Aorta (tissue), 5 donors: ENCODE data around the gene ERICH2. TPM values are rescaled to one million over a fixed set of nuclear protein-coding genes. Genes with fewer than 3 reads are reported as not detected.

Experiments used
- ATAC-seq: fragments of 200-7000 bp; cut with Tn5 transposase; one replicate; pipeline ENCODE4 v1.9.1; 2022; ENCODE audit warnings: moderate library complexity; ENCODE audit not compliant: low FRiP score
- DNase-seq, 2 donors: peaks; one replicate each; pipeline ENCODE4 v3.0.0-alpha.2; 2020
- H3K27ac ChIP-seq, 2 donors: one replicate each; pipeline ENCODE4 v1.5.1; 2013; ENCODE audit warnings: low read length in 2 of 2, mild to moderate bottlenecking in 2 of 2, moderate library complexity in 2 of 2, control low read depth in 1 of 2, inconsistent platforms in 1 of 2, low read depth in 1 of 2
- H3K27me3 ChIP-seq, 2 donors: one replicate each; pipeline ENCODE4 v1.6.1; 2013; ENCODE audit warnings: control low read depth in 1 of 2, low read length in 1 of 2, mild to moderate bottlenecking in 1 of 2, moderate library complexity in 1 of 2; ENCODE audit not compliant: insufficient read depth in 2 of 2, control insufficient read depth in 1 of 2
- H3K36me3 ChIP-seq, 2 donors: one replicate each; pipeline ENCODE4 v1.6.1; 2013; ENCODE audit warnings: control low read depth in 1 of 2, low read length in 1 of 2, mild to moderate bottlenecking in 1 of 2; ENCODE audit not compliant: insufficient read depth in 2 of 2, control insufficient read depth in 1 of 2
- H3K4me1 ChIP-seq, 2 donors: one replicate each; pipeline ENCODE4 v1.6.1; 2013; ENCODE audit warnings: low read length in 2 of 2, control low read depth in 1 of 2, mild to moderate bottlenecking in 1 of 2, moderate library complexity in 1 of 2; ENCODE audit not compliant: insufficient read depth in 2 of 2, control insufficient read depth in 1 of 2
- H3K4me3 ChIP-seq, 2 donors: one replicate each; pipeline ENCODE4 v1.5.1; 2013; ENCODE audit warnings: low read length in 2 of 2, control low read depth in 1 of 2, mild to moderate bottlenecking in 1 of 2
- H3K9me3 ChIP-seq: one replicate; pipeline ENCODE4 v1.6.1; 2013; ENCODE audit warnings: mild to moderate bottlenecking, low read length; ENCODE audit not compliant: control insufficient read depth
- WGBS, 2 donors: extraction: QIAGEN DNeasy Blood & Tissue Kit; methylation state at CpG; one replicate each; pipeline ENCODE4 v1.1.7; 2013; 5-methylcytosine and 5-hydroxymethylcytosine counted together
- intact Hi-C, 2 donors: fragments of 100-400 bp; cut with DNase I; formaldehyde crosslinking; loops; one replicate each; pipeline versions ENCODE4 v1.14.2 to v1.15.0; 2022
- polyA plus RNA-seq, 2 donors: library from polyadenylated mRNA; stranded (reverse); fragments of 200-250 nt; gene quantifications; one replicate each; pipeline ENCODE4 v1.2.3, GENCODE V29; 2013
- total RNA-seq, 2 donors: library from RNA; stranded (reverse); fragmentation: NEBNext Ultra II Directional; extraction: Animal tissue kit (Norgen Biotek cat#: 25700); gene quantifications; one replicate each; pipeline ENCODE4 v1.2.1, GENCODE V29; 2021
- donor health status: healthy with polysubstance abuse.
- donor health status: Bipolar disorder and iron deficiency.
- donor health status: DM: no; HTN: no; CAD: no.
- donor health status: DM: no; HTN: no; CAD: no.
- donor health status: DM: yes; HTN: yes; CAD: no.

The ERICH2 gene
- total and polyA plus RNA-seq, 4 donors = 0.69 to 3.0 (median 1.3) TPM; not detected in 1

DNA sequence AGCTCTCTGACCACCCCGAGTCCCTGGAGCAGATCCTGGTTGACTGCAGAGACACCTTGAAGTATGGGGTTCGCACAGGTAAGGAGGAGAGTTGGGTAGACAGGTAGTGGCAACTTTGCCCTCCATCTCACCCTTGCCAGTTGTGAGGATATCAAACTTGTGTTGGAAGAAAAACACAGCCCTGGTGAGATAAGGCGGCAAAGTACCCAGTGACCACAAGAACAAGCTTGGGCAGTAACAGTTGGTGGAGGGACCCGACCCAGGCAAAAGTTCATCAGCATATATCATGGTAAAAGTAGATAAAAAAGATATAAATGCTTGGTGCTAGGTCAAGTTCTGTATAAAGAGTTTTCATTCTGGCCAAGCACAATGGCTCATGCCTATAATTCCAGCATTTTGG, 60.9 kb downstream of the ERICH2 start:
- 90 to 96% methylated on average over 4 of the region's 4 CpGs for WGBS, 2 donors
- Histone ChIP-seq H3K36me3 (no peaks in the 10 kb centered on the region), H3K4me1 (no peaks in the 10 kb centered on the region), H3K27ac (no peak overlapping the region), H3K9me3 (no peaks in the 10 kb centered on the region), H3K27me3 (no peaks in the 10 kb centered on the region), H3K4me3 (no peak overlapping the region)
- ATAC-seq = no peak
- no peak for DNase-seq
- intact Hi-C loops = no loop called here

DNA sequence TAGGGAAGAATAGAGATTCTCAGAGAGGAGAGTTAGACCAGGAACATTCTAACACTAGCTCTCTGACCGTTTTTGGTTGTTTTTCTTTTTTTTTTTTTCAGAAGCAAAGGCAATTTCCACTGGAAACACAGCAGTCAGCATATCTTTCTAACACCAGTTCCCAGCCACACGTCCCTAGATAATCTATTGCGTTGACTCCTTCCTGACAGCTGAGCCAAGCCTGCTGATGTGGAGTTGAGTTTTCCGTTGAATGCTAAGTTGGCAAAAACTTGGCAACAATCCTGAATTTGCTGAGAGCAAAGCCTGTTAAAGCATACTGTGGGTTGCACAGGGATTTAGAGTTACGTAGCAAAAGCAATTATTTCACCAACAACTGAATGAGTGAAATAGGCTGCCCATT, 65.8 kb downstream of the ERICH2 start:
- Histone ChIP-seq H3K4me1 (no peaks in the 10 kb centered on the region), H3K27ac (no peak overlapping the region), H3K27me3 (no peaks in the 10 kb centered on the region), H3K36me3 (peaks cover 0 to 4% of the 10 kb centered on the region in 2 donors), H3K9me3 (no peaks in the 10 kb centered on the region), H3K4me3 (no peak overlapping the region)
- DNase-seq = no peak
- ATAC-seq = no peak
- 14 to 18% methylated on average over 5 of the region's 5 CpGs for WGBS, 2 donors
- intact Hi-C loops = no loop called here

DNA sequence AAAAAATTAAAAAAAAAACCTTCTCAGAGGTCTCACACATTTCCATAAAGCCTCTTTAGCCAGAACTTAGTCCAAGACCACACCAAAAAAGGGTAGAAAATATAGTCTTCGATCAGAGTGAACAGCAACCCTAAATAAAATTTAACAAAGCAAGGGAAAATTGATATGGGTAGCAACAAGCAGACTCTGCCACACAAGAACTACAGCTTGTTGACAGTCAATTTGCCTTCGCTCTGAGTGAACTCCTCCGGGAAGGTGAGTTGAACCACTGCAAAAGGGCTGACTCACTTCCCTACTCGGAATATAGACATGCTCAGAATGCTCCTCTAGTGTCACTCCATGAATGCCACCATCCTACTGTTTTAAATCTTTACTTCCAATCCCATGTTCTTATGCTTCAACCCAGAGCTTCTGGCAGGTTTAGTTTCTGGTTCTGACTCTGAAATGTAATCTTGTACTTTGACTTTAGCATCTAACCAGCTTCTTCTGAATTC, 70.6 kb downstream of the ERICH2 start:
- WGBS, 2 donors = 82 to 91% methylated on average over 4 of the region's 4 CpGs
- Histone ChIP-seq H3K27me3 (no peaks in the 10 kb centered on the region), H3K27ac (no peak overlapping the region), H3K36me3 (peaks cover 0 to 4% of the 10 kb centered on the region in 2 donors), H3K4me1 (peaks cover 0 to 2% of the 10 kb centered on the region in 2 donors), H3K9me3 (no peaks in the 10 kb centered on the region), H3K4me3 (no peak overlapping the region)
- intact Hi-C loops = no loop called here
- ATAC-seq (no peak), DNase-seq (no peak)

DNA sequence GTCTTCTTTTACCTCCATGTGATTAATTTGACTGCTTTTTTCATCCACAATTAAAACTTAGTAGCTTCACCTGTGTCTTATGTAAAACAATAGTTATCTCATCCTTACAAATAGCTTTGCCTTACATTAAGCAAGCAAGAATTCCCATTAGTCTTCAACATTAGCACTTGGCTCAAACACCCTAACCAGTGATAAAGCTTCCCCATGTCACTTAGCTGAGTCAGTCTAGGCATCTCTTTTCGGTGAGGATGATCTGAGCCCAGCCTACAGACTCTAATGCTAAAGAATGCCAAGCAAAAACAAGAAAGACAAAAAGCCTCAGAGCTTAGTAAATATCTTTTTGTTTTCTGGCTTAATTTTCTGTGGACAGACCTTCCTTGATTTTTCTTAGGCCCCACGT, 72.6 kb downstream of the ERICH2 start:
- no peak overlapping the region for H3K27ac ChIP-seq
- no peak for DNase-seq
- H3K27me3 ChIP-seq = no peaks in the 10 kb centered on the region
- peaks cover 0 to 2% of the 10 kb centered on the region in 2 donors for H3K4me1 ChIP-seq
- H3K36me3 ChIP-seq = peaks cover 0 to 4% of the 10 kb centered on the region in 2 donors
- no peak for ATAC-seq
- no peaks in the 10 kb centered on the region for H3K9me3 ChIP-seq
- 77 to 84% methylated on average over 2 of the region's 2 CpGs for WGBS, 2 donors
- H3K4me3 ChIP-seq = no peak overlapping the region
- intact Hi-C loops = no loop called here

DNA sequence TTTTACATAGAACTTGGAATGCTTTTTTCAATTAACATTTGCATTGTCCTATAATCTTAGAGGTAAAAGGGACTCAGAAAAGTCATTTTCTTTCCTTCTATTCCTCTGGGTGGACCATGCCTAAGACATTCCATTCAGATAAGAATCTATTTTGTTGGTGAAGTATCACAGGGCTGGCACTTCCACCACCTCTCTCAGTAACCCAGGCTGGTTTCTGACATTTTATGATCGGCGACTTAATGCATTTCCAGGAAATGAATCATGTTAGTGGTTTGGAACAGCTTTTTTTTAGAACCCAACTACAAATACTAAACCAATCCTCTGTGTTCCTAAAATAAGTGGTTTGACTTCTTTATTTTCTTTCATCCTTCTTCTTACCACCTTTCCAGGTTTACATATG, 73.5 kb downstream of the ERICH2 start:
- 11 to 31% methylated on average over 2 of the region's 2 CpGs for WGBS, 2 donors

DNA sequence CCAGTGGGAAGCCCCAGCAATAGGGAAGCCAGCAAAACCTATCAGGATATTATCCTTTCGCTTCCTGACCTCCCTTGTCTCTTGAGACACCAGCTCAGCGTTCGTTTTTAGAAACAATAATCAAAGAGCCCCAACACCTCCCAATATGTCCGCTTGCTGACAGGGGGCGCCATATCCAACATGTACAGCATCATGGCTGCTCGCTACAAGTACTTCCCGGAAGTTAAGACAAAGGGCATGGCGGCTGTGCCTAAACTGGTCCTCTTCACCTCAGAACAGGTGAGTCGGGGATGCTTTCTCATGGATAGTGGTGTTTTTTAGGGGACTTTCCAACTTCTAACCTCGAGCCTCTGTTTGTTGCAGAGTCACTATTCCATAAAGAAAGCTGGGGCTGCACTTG, 75.2 kb downstream of the ERICH2 start:
- Histone ChIP-seq H3K9me3 (no peaks in the 10 kb centered on the region), H3K36me3 (peaks cover 0 to 12% of the 10 kb centered on the region in 2 donors), H3K4me3 (no peak overlapping the region), H3K27me3 (no peaks in the 10 kb centered on the region), H3K4me1 (peaks cover 0 to 2% of the 10 kb centered on the region in 2 donors), H3K27ac (no peak overlapping the region)
- DNase-seq (no peak), ATAC-seq (no peak)
- intact Hi-C loops = no loop called here
- WGBS, 2 donors = 77 to 85% methylated on average over 10 of the region's 10 CpGs

More for the DNA sequence above, 73.5 kb downstream of the ERICH2 start:
- H3K9me3 ChIP-seq = no peaks in the 10 kb centered on the region
- H3K4me3 ChIP-seq = no peak overlapping the region
- ATAC-seq = no peak
- H3K27me3 ChIP-seq = no peaks in the 10 kb centered on the region
- H3K27ac ChIP-seq = no peak overlapping the region
- DNase-seq = no peak
- peaks cover 0 to 4% of the 10 kb centered on the region in 2 donors for H3K36me3 ChIP-seq
- peaks cover 0 to 2% of the 10 kb centered on the region in 2 donors for H3K4me1 ChIP-seq
- intact Hi-C loops = no loop called here

DNA sequence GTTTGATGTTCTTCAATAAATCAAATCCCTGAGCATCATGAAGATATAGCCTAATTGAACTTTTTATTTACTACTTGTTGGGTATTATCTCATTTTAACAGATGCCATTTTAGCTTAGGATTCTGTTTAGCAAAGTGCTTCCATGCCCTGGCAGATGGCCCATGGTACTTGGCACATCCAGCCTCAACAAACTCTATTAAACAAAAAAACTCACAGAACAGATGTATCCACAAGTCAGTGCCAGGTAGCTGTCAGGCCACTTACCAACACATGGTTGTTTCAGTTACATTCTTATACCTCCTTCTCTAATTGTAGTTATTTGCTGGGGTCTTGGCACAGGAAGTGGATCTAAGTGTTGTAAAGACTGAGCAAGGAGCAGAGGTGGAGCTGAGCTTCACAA, 76.1 kb downstream of the ERICH2 start:
- no peak for ATAC-seq

DNA sequence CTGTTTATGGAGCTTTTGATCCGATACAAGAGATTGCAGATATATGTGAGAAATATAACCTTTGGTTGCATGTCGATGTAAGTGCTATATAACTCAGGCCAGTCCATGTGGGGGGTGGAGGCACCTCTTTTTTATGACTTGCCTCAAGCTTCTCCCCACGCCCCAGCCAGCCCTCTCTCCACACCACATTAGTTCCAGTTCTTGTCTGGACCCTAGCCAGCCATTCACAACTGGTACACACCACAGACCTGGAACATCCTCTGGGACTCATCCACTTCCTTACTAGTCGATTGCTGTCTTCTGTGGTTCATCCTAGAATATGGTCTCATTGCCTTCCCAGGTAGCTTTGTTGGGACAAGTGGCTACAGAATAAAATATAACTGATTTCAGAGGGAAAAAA, 77.5 kb downstream of the ERICH2 start:
- Histone ChIP-seq H3K4me3 (no peak overlapping the region), H3K9me3 (no peaks in the 10 kb centered on the region), H3K36me3 (peaks cover 0 to 12% of the 10 kb centered on the region in 2 donors), H3K4me1 (peaks cover 0 to 2% of the 10 kb centered on the region in 2 donors), H3K27ac (no peak overlapping the region), H3K27me3 (no peaks in the 10 kb centered on the region)
- ATAC-seq (no peak), DNase-seq (no peak)
- WGBS, 2 donors = 71 to 89% methylated on average over 4 of the region's 4 CpGs
- intact Hi-C loops = no loop called here

More for the DNA sequence above, 76.1 kb downstream of the ERICH2 start:
- no peaks in the 10 kb centered on the region for H3K27me3 ChIP-seq
- peaks cover 0 to 2% of the 10 kb centered on the region in 2 donors for H3K4me1 ChIP-seq
- no peaks in the 10 kb centered on the region for H3K9me3 ChIP-seq
- no peak overlapping the region for H3K4me3 ChIP-seq
- no peak for DNase-seq
- H3K36me3 ChIP-seq = peaks cover 0 to 10% of the 10 kb centered on the region in 2 donors
- H3K27ac ChIP-seq = no peak overlapping the region
- intact Hi-C loops = no loop called here
